GM23338 (cell line): ENCODE results near the gene PLA2G6. TPM values are rescaled to one million over a fixed set of nuclear protein-coding genes. Genes with fewer than 3 reads are reported as not detected.

Experiments used
- ATAC-seq: fragments of 200-7000 bp; cut with Tn5 transposase; 3 replicates; pipeline ENCODE4 v1.9.1; 2020
- DNase-seq: peaks from one replicate; pipeline ENCODE4 v3.0.0-alpha.2; 2015; ENCODE audit warnings: low spot score
- H2AFZ ChIP-seq: fragments of 200-600 bp; sonication (generic); 2 replicates; pipeline ENCODE4 v1.8.0; 2016; ENCODE audit warnings: antibody characterized with exemption, mild to moderate bottlenecking, moderate library complexity
- H3F3A ChIP-seq: fragments of 200-600 bp; sonication (generic); replicated peaks from 2 replicates; pipeline ENCODE4 v1.8.0; 2017; ENCODE audit warnings: antibody characterized with exemption, mixed run types, low read depth
- H3K27ac ChIP-seq: fragments of 200-600 bp; sonication (generic); 2 replicates; pipeline ENCODE4 v1.6.1; 2016; ENCODE audit warnings: low read depth
- H3K27me3 ChIP-seq: fragments of 200-600 bp; sonication (generic); 2 replicates; pipeline ENCODE4 v1.8.0; 2016; ENCODE audit warnings: mild to moderate bottlenecking, mixed run types, moderate library complexity; ENCODE audit not compliant: insufficient read depth
- H3K36me3 ChIP-seq: fragments of 200-600 bp; sonication (generic); 2 replicates; pipeline ENCODE4 v1.8.0; 2016; ENCODE audit warnings: mild to moderate bottlenecking; ENCODE audit not compliant: insufficient read depth
- H3K4me1 ChIP-seq: fragments of 200-600 bp; sonication (generic); 2 replicates; pipeline ENCODE4 v1.8.0; 2016; ENCODE audit warnings: mild to moderate bottlenecking, moderate library complexity; ENCODE audit not compliant: insufficient read depth
- H3K4me2 ChIP-seq: fragments of 200-600 bp; sonication (generic); 2 replicates; pipeline ENCODE4 v1.7.1; 2017; ENCODE audit warnings: mixed run types
- H3K4me3 ChIP-seq: fragments of 200-600 bp; sonication (generic); 2 replicates; pipeline ENCODE4 v1.6.1; 2016; ENCODE audit warnings: mixed run types
- H3K79me2 ChIP-seq: fragments of 200-600 bp; sonication (generic); replicated peaks from 2 replicates; pipeline ENCODE4 v1.8.0; 2017; ENCODE audit warnings: mild to moderate bottlenecking; ENCODE audit not compliant: insufficient read depth
- H3K9me2 ChIP-seq: fragments of 200-600 bp; sonication (generic); 2 replicates; pipeline ENCODE4 v1.8.0; 2017; ENCODE audit not compliant: insufficient read depth
- H4K20me1 ChIP-seq: fragments of 200-600 bp; sonication (generic); replicated peaks from 2 replicates; pipeline ENCODE4 v1.8.0; 2017; ENCODE audit warnings: mild to moderate bottlenecking; ENCODE audit not compliant: insufficient read depth
- H3K27ac Mint-ChIP-seq: 2 replicates; pipeline ENCODE4 v1.8.0; 2020; ENCODE audit warnings: inconsistent platforms, mild to moderate bottlenecking, moderate library complexity, mixed read lengths
- H3K27me3 Mint-ChIP-seq: 3 replicates; pipeline ENCODE4 v1.8.0; 2022; ENCODE audit warnings: low read depth, mild to moderate bottlenecking, moderate library complexity, mixed read lengths, inconsistent platforms; ENCODE audit not compliant: insufficient read depth, poor library complexity
- H3K36me3 Mint-ChIP-seq: 3 replicates; pipeline ENCODE4 v1.8.0; 2021; ENCODE audit warnings: low read depth, mild to moderate bottlenecking, inconsistent platforms, moderate library complexity, mixed read lengths
- H3K4me1 Mint-ChIP-seq: 3 replicates; pipeline ENCODE4 v1.8.0; 2020; ENCODE audit warnings: mild to moderate bottlenecking, inconsistent platforms, mixed read lengths
- H3K4me3 Mint-ChIP-seq: 3 replicates; pipeline ENCODE4 v1.8.0; 2021; ENCODE audit warnings: moderate library complexity, mild to moderate bottlenecking, inconsistent platforms, mixed read lengths
- H3K9me3 Mint-ChIP-seq: 3 replicates; pipeline ENCODE4 v1.8.0; 2020; ENCODE audit warnings: moderate library complexity, mild to moderate bottlenecking, inconsistent platforms, mixed read lengths
- CTCF ChIP-seq, 2 experiments: fragments of 200-600 bp in 1 of 2; sonication (generic) in 1 of 2; conservative IDR thresholded peaks; 2 replicates each; pipeline versions ENCODE4 v1.5.1 to v1.6.1; 2016 to 2017; ENCODE audit warnings: antibody characterized with exemption in 2 of 2, low read depth in 2 of 2, mild to moderate bottlenecking in 2 of 2, moderate library complexity in 1 of 2
- ETS1 ChIP-seq: IDR thresholded peaks from 2 replicates; pipeline ENCODE4 v1.6.1; 2016; ENCODE audit warnings: antibody characterized with exemption
- EZH2 ChIP-seq: fragments of 200-600 bp; sonication (generic); IDR thresholded peaks from one replicate; pipeline ENCODE4 v1.8.0; 2017; ENCODE audit warnings: antibody characterized with exemption, mild to moderate bottlenecking, low read depth; ENCODE audit not compliant: unreplicated experiment
- EZH2phosphoT487 ChIP-seq: fragments of 200-600 bp; sonication (generic); IDR thresholded peaks from one replicate; pipeline ENCODE4 v1.8.1; 2018; ENCODE audit warnings: antibody characterized with exemption; ENCODE audit not compliant: unreplicated experiment
- JUNB ChIP-seq: IDR thresholded peaks from one replicate; pipeline ENCODE4 v1.6.1; 2016; ENCODE audit warnings: antibody characterized with exemption; ENCODE audit not compliant: unreplicated experiment
- NANOG ChIP-seq: IDR thresholded peaks from 2 replicates; pipeline ENCODE4 v1.6.1; 2016; ENCODE audit warnings: antibody characterized with exemption, borderline replicate concordance
- POLR2AphosphoS5 ChIP-seq: IDR thresholded peaks from 2 replicates; pipeline ENCODE4 v1.6.1; 2016; ENCODE audit warnings: antibody characterized with exemption, low read depth
- REST ChIP-seq: IDR thresholded peaks from one replicate; pipeline ENCODE4 v1.6.1; 2018; ENCODE audit warnings: antibody characterized with exemption; ENCODE audit not compliant: unreplicated experiment
- ZNF114 ChIP-seq: fragments of 250-450 bp; sonication (Bioruptor Pico); IDR thresholded peaks from 2 replicates; pipeline ENCODE4 v1.5.0; 2020; ENCODE audit warnings: mild to moderate bottlenecking, moderate library complexity
- ZNF462 ChIP-seq: fragments of 250-450 bp; sonication (Bioruptor Pico); IDR thresholded peaks from 2 replicates; pipeline ENCODE4 v1.5.0; 2020; ENCODE audit warnings: mild to moderate bottlenecking, moderate library complexity
- polyA plus RNA-seq: library from polyadenylated mRNA; unstranded; fragments of >200 nt; fragmentation: Nextera tagmentation; extraction: Ambion mirVana; gene quantifications from 2 replicates; pipeline ENCODE4 v1.2.1, GENCODE V29; 2016
- total RNA-seq: library from RNA; depleted of rRNA; stranded (reverse); fragments of >200 nt; shearing (Covaris generic); gene quantifications from 2 replicates; pipeline ENCODE4 v1.2.3, GENCODE V29; 2014

PLA2G6 gene
- total and polyA plus RNA-seq, 2 experiments from 2014 or later: 4.5 to 12.6 TPM

- no peak for TF ChIP-seq ZNF114 (CRISPR knock-in tag)
- TF ChIP-seq CTCF (conservative IDR thresholded peaks at IDR 0.05; ENCODE audit: low read depth in 2 of 2): no peak
- TF ChIP-seq REST: no peak
- no peak for TF ChIP-seq ZNF462 (CRISPR knock-in tag)
- no peak for TF ChIP-seq EZH2
- no peak for TF ChIP-seq POLR2AphosphoS5
- no peak for TF ChIP-seq NANOG
- TF ChIP-seq JUNB: no peak
- no peak for TF ChIP-seq EZH2phosphoT487
- TF ChIP-seq ETS1: no peak
Observed at GRCh38 chr22:38193580-38193979, 11.9 kb upstream of the PLA2G6 start.

More at GRCh38 chr22:38193580-38193979, 11.9 kb upstream of the PLA2G6 start:
- no peaks in the 10 kb centered on the region for H3K27me3 ChIP-seq
- no peak for DNase-seq
- Mint-ChIP-seq H3K4me3 (no peak overlapping the region), H3K27ac (no peak overlapping the region), H3K4me1 (no peaks in the 10 kb centered on the region; the same call in 2 of the 3 replicates), H3K27me3 (peaks cover 14% of the 10 kb centered on the region), H3K9me3 (peaks cover 4% of the 10 kb centered on the region; the same call in 2 of the 3 replicates), H3K36me3 (no peaks in the 10 kb centered on the region; the same call in 2 of the 3 replicates)
- H3K36me3 ChIP-seq: no peaks in the 10 kb centered on the region
- H3K4me3 ChIP-seq: no peak overlapping the region
- H3K4me2 ChIP-seq: no peak overlapping the region
- no peaks in the 10 kb centered on the region for H3F3A ChIP-seq
- no peaks in the 10 kb centered on the region for H4K20me1 ChIP-seq
- no peak for ATAC-seq
- no peaks in the 10 kb centered on the region for H3K79me2 ChIP-seq
- H3K27ac ChIP-seq: no peak overlapping the region
- H2AFZ ChIP-seq: no peak overlapping the region
- H3K9me2 ChIP-seq: no peaks in the 10 kb centered on the region
- no peaks in the 10 kb centered on the region for H3K4me1 ChIP-seq
